Esophagus squamous epithelium (tissue), 4 donors: ENCODE results near the gene SPOCK1.

ENCODE experiments used
- CTCF ChIP-seq, 6 experiments: fragments of 450-650 bp in 4 of 6; fragments of 200-600 bp in 2 of 6; sonication (generic) in 2 of 6; IDR thresholded peaks; one replicate each; pipeline ENCODE4 v1.5.1; 2016 to 2019; ENCODE audit warnings: antibody characterized with exemption in 6 of 6, mild to moderate bottlenecking in 4 of 6, moderate library complexity in 4 of 6
- POLR2A ChIP-seq, 4 donors: fragments of 450-650 bp; IDR thresholded peaks; one replicate each; pipeline ENCODE4 v1.6.1; 2017; ENCODE audit warnings: antibody characterized with exemption in 4 of 4, mild to moderate bottlenecking in 4 of 4, moderate library complexity in 3 of 4

DNA sequence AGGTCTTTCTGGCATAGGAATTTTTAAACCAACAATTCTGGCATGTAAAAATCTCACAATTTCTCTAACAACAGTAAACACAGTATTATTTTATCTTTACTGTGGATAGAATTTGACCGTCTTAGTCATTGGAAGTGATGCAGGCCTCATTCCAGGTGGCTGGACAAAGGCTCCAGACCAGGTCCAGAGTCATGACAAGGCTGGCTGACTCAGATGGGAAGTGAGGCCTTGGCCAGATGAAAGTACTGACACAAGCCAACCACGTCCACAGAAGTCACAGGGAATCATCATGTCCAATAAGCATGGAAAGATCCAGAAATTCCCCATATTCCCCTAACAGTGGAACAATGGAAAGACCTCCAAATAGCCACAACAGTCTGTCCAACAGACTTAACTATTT, 12.4 kb downstream of the SPOCK1 start:
- TF ChIP-seq POLR2A (IDR thresholded peaks at IDR 0.05) (no peak), CTCF (IDR thresholded peaks at IDR 0.05) (no peak)
